Caki2 (cell line): ENCODE results near the gene PI4KA. TPM values are rescaled to one million over a fixed set of nuclear protein-coding genes. Genes with fewer than 3 reads are reported as not detected.
A peak's percentile ranks its signal among the peaks of the same experiment; 100 is the strongest.
"Not testable (repeated sequence)": the region's sequence is repeated elsewhere in the genome, so short reads cannot be mapped to it uniquely, and the experiment has no call there.

Source experiments
- DNase-seq: peaks from one replicate; pipeline ENCODE4 v3.0.0-alpha.2; 2015; ENCODE audit warnings: low read depth
- in situ Hi-C: cut with HindIII; loops from 2 replicates; pipeline ENCODE4 v1.10.0; 2016; ENCODE audit warnings: low sequenced_read_pairs, low pct_unique_long_range_greater_than_20kb, mixed read lengths
- total RNA-seq: library from RNA; depleted of rRNA; stranded (reverse); fragments of >200 nt; shearing (Covaris generic); gene quantifications from 2 replicates; pipeline ENCODE4 v1.2.3, GENCODE V29; 2014; ENCODE audit warnings: low replicate concordance

PI4KA gene
- total RNA-seq, 1 experiment from 2014 or later: 29.9 TPM

GRCh38 chr22:20857838-20858614, 585 bp downstream of the PI4KA start:
- peak; percentile 32 for DNase-seq
- in situ Hi-C loops: no loop called here

- in situ Hi-C loops: no loop called here
- no peak for DNase-seq
Observed at GRCh38 chr22:20857247-20857643, 1.4 kb downstream of the PI4KA start.

- no peak for DNase-seq
- in situ Hi-C loops: no loop called here
Observed at GRCh38 chr22:20853236-20853660, 5.4 kb downstream of the PI4KA start.

- no peak for DNase-seq
- in situ Hi-C loops: no loop called here
Observed at GRCh38 chr22:20852503-20852902, 6.1 kb downstream of the PI4KA start.

- DNase-seq: no peak
Observed at GRCh38 chr22:20852076-20852475, 6.5 kb downstream of the PI4KA start.

GRCh38 chr22:20847318-20847822, 11.2 kb downstream of the PI4KA start:
- in situ Hi-C loops: no loop called here
- DNase-seq: no peak

More at GRCh38 chr22:20852076-20852475, 6.5 kb downstream of the PI4KA start:
- in situ Hi-C loops: no loop called here

GRCh38 chr22:20844055-20845037, 14.3 kb downstream of the PI4KA start:
- in situ Hi-C loops: no loop called here
- no peak for DNase-seq

GRCh38 chr22:20843501-20843900, 15.1 kb downstream of the PI4KA start:
- in situ Hi-C loops: no loop called here
- no peak for DNase-seq

GRCh38 chr22:20840646-20841371, 17.8 kb downstream of the PI4KA start:
- in situ Hi-C loops: no loop called here

GRCh38 chr22:20839837-20840645, 18.6 kb downstream of the PI4KA start:
- in situ Hi-C loops: no loop called here

More at GRCh38 chr22:20840646-20841371, 17.8 kb downstream of the PI4KA start:
- no peak for DNase-seq

GRCh38 chr22:20839354-20839753, 19.3 kb downstream of the PI4KA start:
- in situ Hi-C loops, DNase-seq: not testable (repeated sequence)

More at GRCh38 chr22:20839837-20840645, 18.6 kb downstream of the PI4KA start:
- no peak for DNase-seq

GRCh38 chr22:20836987-20837823, 21.4 kb downstream of the PI4KA start:
- in situ Hi-C loops: no loop called here
- DNase-seq: no peak

GRCh38 chr22:20834725-20835124, 23.9 kb downstream of the PI4KA start:
- no peak for DNase-seq
- in situ Hi-C loops: no loop called here

- in situ Hi-C loops: no loop called here
- DNase-seq: no peak
Observed at GRCh38 chr22:20834206-20834605, 24.4 kb downstream of the PI4KA start.

- in situ Hi-C loops: no loop called here
- DNase-seq: no peak
Observed at GRCh38 chr22:20833225-20833665, 25.4 kb downstream of the PI4KA start.

- no peak for DNase-seq
- in situ Hi-C loops: no loop called here
Observed at GRCh38 chr22:20829491-20830134, 29.0 kb downstream of the PI4KA start.
